HCT116 (cell line): ENCODE measurements around the gene OR52B2. TPM values are rescaled to one million over a fixed set of nuclear protein-coding genes. Genes with fewer than 3 reads are reported as not detected.

Source experiments
- ATAC-seq: fragments of 200-7000 bp; cut with Tn5 transposase; 2 replicates; pipeline ENCODE4 v1.9.1; 2020; ENCODE audit warnings: mild to moderate bottlenecking, moderate library complexity
- BruUV-seq: library from RNA; stranded (reverse); fragments of 400-500 nt; replicated peaks from 2 replicates; lab custom pipeline; 2021; lab: Mats Ljungman, UMichigan
- CTCF ChIA-PET: fragments of 300-600 bp; sonication (Branson Sonifier 250); formaldehyde crosslinking; loops from one replicate; lab custom pipeline; 2021; ENCODE audit warnings: antibody characterized with exemption; lab: Charles Lee
- POLR2A ChIA-PET: fragments of 300-600, 350-600 bp; sonication (Branson Sonifier 250); formaldehyde crosslinking; loops from one replicate; lab custom pipeline; 2021; ENCODE audit warnings: antibody characterized with exemption; lab: Charles Lee
- RAD21 ChIA-PET, 2 experiments: fragments of 300-600 bp; sonication (Branson Sonifier 250); formaldehyde crosslinking; loops; one replicate each; lab custom pipeline; 2023; ENCODE audit warnings: low total read pairs in 2 of 2; ENCODE audit not compliant: uncharacterized antibody in 2 of 2, unreplicated experiment in 2 of 2, low non-redundant PET in 1 of 2; lab: Charles Lee
- DNase-seq: peaks from one replicate; pipeline ENCODE4 v3.0.0-alpha.2; 2010; ENCODE audit warnings: low read depth, low spot score
- H2AFZ ChIP-seq: fragments of 200-600 bp; shearing (Covaris generic), sonication (generic); 2 replicates; pipeline ENCODE4 v1.6.1; 2017; ENCODE audit warnings: low read depth, mixed run types, mixed read lengths, antibody characterized with exemption, low read length; ENCODE audit not compliant: poor library complexity, severe bottlenecking
- H3K27ac ChIP-seq: 2 replicates; pipeline ENCODE4 v1.5.1; 2012; ENCODE audit warnings: low read depth, low read length
- H3K27me3 ChIP-seq: fragments of 200-600 bp; sonication (generic); 2 replicates; pipeline ENCODE4 v1.6.1; 2016; ENCODE audit warnings: mixed run types, low read length, mixed read lengths; ENCODE audit not compliant: insufficient read depth
- H3K36me3 ChIP-seq, 2 experiments: fragments of 200-500 bp in 1 of 2; fragments of 200-600 bp in 1 of 2; sonication (Bioruptor generic) in 1 of 2; sonication (generic) in 1 of 2; 2 replicates each; pipeline versions ENCODE4 v1.5.1 to v1.6.1; 2014 to 2016; ENCODE audit warnings: low read length in 2 of 2, inconsistent platforms in 1 of 2, mixed read lengths in 1 of 2, mixed run types in 1 of 2; ENCODE audit not compliant: insufficient read depth in 2 of 2, control insufficient read depth in 1 of 2
- H3K4me1 ChIP-seq, 2 experiments: fragments of 200-600 bp in 1 of 2; sonication (generic) in 1 of 2; 2 replicates each; pipeline versions ENCODE4 v1.5.1 to v1.6.1; 2012 to 2017; ENCODE audit warnings: low read length in 2 of 2, inconsistent platforms in 1 of 2, mild to moderate bottlenecking in 1 of 2, mixed read lengths in 1 of 2, mixed run types in 1 of 2, moderate library complexity in 1 of 2; ENCODE audit not compliant: insufficient read depth in 2 of 2, control insufficient read depth in 1 of 2
- H3K4me2 ChIP-seq: fragments of 200-600 bp; sonication (generic); 2 replicates; pipeline ENCODE4 v1.6.1; 2017; ENCODE audit warnings: mixed run types, low read length, mixed read lengths
- H3K4me3 ChIP-seq, 2 experiments: fragments of 200-600 bp in 1 of 2; sonication (generic) in 1 of 2; replicated peaks in 1 of 2; 2 replicates each; pipeline ENCODE4 v1.5.1; 2011 to 2016; ENCODE audit warnings: low read length in 2 of 2, control low read depth in 1 of 2, low read depth in 1 of 2, mild to moderate bottlenecking in 1 of 2, mixed read lengths in 1 of 2, mixed run types in 1 of 2
- H3K79me2 ChIP-seq: fragments of 200-600 bp; sonication (generic); 2 replicates; pipeline ENCODE4 v1.6.1; 2017; ENCODE audit warnings: mild to moderate bottlenecking, mixed run types, low read length, moderate library complexity, mixed read lengths; ENCODE audit not compliant: insufficient read depth
- H3K9ac ChIP-seq: fragments of 200-600 bp; sonication (generic); 2 replicates; pipeline ENCODE4 v1.6.1; 2016; ENCODE audit warnings: low read length, mixed read lengths
- H3K9me2 ChIP-seq: fragments of 200-600 bp; sonication (generic), shearing (Covaris generic); 2 replicates; pipeline ENCODE4 v1.6.1; 2017; ENCODE audit warnings: mixed run types, mild to moderate bottlenecking, moderate library complexity; ENCODE audit not compliant: insufficient read depth
- H3K9me3 ChIP-seq, 2 experiments: fragments of 200-500 bp in 1 of 2; fragments of 200-600 bp in 1 of 2; sonication (Bioruptor generic) in 1 of 2; sonication (generic) in 1 of 2; 2 replicates each; pipeline ENCODE4 v1.6.1; 2014 to 2017; ENCODE audit warnings: low read length in 2 of 2, mixed read lengths in 2 of 2, inconsistent platforms in 1 of 2, low read depth in 1 of 2, mild to moderate bottlenecking in 1 of 2, mixed run types in 1 of 2, moderate library complexity in 1 of 2; ENCODE audit not compliant: control insufficient read depth in 1 of 2, insufficient read depth in 1 of 2
- H4K20me1 ChIP-seq: fragments of 200-600 bp; sonication (generic), shearing (Covaris generic); 2 replicates; pipeline ENCODE4 v1.6.1; 2017; ENCODE audit warnings: mixed run types, mild to moderate bottlenecking, moderate library complexity; ENCODE audit not compliant: insufficient read depth
- CBX3 ChIP-seq: IDR thresholded peaks from 2 replicates; pipeline ENCODE4 v1.6.1; 2012; ENCODE audit warnings: low read depth
- EGR1 ChIP-seq: IDR thresholded peaks from 2 replicates; pipeline ENCODE4 v1.6.1; 2012; ENCODE audit warnings: low read depth
- ELF1 ChIP-seq: IDR thresholded peaks from 2 replicates; pipeline ENCODE4 v1.6.1; 2012; ENCODE audit warnings: low read depth, borderline replicate concordance
- JUND ChIP-seq: IDR thresholded peaks from 2 replicates; pipeline ENCODE4 v1.6.1; 2012
- POLR2A ChIP-seq: IDR thresholded peaks from 2 replicates; pipeline ENCODE4 v1.7.0; 2011; ENCODE audit warnings: borderline replicate concordance; ENCODE audit not compliant: insufficient read depth, insufficient read length; ENCODE audit errors: extremely low read depth
- POLR2AphosphoS5 ChIP-seq: IDR thresholded peaks from 2 replicates; pipeline ENCODE4 v1.6.1; 2011; ENCODE audit warnings: mild to moderate bottlenecking, low read depth, low read length, moderate library complexity
- REST ChIP-seq: IDR thresholded peaks from 2 replicates; pipeline ENCODE4 v1.6.1; 2012; ENCODE audit warnings: low read depth
- TCF7L2 ChIP-seq: IDR thresholded peaks from 2 replicates; pipeline ENCODE4 v1.7.0; 2011; ENCODE audit warnings: borderline replicate concordance, inconsistent platforms; ENCODE audit not compliant: insufficient read depth, insufficient read length; ENCODE audit errors: extremely low read depth
- ZFX ChIP-seq: fragments of 450-650 bp; IDR thresholded peaks from 2 replicates; pipeline ENCODE4 v1.6.1; 2017
- intact Hi-C: fragments of 100-400 bp; cut with micrococcal nuclease; formaldehyde crosslinking; loops from 2 replicates; pipeline ENCODE4 v1.10.0; 2022
- total RNA-seq: library from RNA; stranded (reverse); gene quantifications from one replicate; pipeline ENCODE4 v1.2.1, GENCODE V29; 2021; ENCODE audit not compliant: unreplicated experiment
- TF ChIP-seq, protein P1 (sequence below): IDR thresholded peaks from 2 replicates; pipeline ENCODE4 v1.6.1; 2012

Gene OR52B2
- total RNA-seq, 1 experiment from 2014 or later: not detected

GRCh38 chr11:6201481-6201880, 31.4 kb upstream of the OR52B2 start:
- ChIA-PET POLR2A (no interaction called here), CTCF (interaction anchor here (1.1 kb wide), 2 partner anchors 49 to 81 kb away, joined by 3 read pairs; no protein-coding TSS in a partner anchor)
- no peak overlapping the region for H2AFZ ChIP-seq
- TF ChIP-seq TCF7L2 (no peak), ELF1 (no peak), POLR2AphosphoS5 (no peak), EGR1 (no peak), POLR2A (no peak), REST (no peak), ZFX (no peak), JUND (no peak), CBX3 (no peak)
- TF ChIP-seq, protein P1, sequence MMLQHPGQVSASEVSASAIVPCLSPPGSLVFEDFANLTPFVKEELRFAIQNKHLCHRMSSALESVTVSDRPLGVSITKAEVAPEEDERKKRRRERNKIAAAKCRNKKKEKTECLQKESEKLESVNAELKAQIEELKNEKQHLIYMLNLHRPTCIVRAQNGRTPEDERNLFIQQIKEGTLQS: no peak
- TF ChIP-seq, all 23 proteins: peak for 0
- ATAC-seq: no peak
- Histone ChIP-seq H3K27ac (no peak overlapping the region), H3K36me3 (no peaks in the 10 kb centered on the region; a peak in 1 of 4 replicates), H3K4me3 (no peak overlapping the region), H3K79me2 (no peaks in the 10 kb centered on the region), H4K20me1 (no peaks in the 10 kb centered on the region), H3K4me1 (no peaks in the 10 kb centered on the region), H3K9me3 (no peaks in the 10 kb centered on the region), H3K9me2 (no peaks in the 10 kb centered on the region), H3K4me2 (no peak overlapping the region), H3K27me3 (peaks cover 14% of the 10 kb centered on the region; the same call in 1 of the 2 replicates), H3K9ac (no peak overlapping the region)
- intact Hi-C loops: no loop called here
- RAD21 ChIA-PET: no interaction called here
- no peak for DNase-seq
- no TSS peak for BruUV-seq
